Measurements from ENCODE around the gene PACRG.

DNA sequence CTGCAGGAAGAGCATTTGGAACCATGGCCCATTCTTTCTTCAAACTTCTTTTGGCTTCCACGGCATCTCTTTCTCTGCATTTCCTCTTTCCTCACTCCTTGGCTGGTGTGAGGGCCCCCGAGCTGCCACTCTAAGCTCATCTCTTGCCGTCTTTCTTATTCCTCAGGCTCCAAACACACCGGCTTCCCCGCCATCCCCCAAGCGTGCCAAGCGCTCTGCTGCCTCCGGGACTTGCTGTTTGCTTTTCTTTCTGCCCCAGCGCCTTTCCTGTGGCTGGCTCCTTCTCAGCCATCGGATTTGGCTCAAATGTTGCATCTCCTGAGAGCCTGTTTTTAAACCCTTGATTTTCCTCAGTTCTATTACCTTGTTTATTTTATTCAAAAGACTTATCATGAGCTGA lies 172.7 kb downstream of the PACRG start:
- TF ChIP-seq, protein P1, sequence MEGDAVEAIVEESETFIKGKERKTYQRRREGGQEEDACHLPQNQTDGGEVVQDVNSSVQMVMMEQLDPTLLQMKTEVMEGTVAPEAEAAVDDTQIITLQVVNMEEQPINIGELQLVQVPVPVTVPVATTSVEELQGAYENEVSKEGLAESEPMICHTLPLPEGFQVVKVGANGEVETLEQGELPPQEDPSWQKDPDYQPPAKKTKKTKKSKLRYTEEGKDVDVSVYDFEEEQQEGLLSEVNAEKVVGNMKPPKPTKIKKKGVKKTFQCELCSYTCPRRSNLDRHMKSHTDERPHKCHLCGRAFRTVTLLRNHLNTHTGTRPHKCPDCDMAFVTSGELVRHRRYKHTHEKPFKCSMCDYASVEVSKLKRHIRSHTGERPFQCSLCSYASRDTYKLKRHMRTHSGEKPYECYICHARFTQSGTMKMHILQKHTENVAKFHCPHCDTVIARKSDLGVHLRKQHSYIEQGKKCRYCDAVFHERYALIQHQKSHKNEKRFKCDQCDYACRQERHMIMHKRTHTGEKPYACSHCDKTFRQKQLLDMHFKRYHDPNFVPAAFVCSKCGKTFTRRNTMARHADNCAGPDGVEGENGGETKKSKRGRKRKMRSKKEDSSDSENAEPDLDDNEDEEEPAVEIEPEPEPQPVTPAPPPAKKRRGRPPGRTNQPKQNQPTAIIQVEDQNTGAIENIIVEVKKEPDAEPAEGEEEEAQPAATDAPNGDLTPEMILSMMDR (IDR thresholded peaks at IDR 0.05) = no peak
- TF ChIP-seq MAFK (IDR thresholded peaks at IDR 0.05; ENCODE audit: partially characterized antibody) (no peak), JUN (IDR thresholded peaks at IDR 0.05) (no peak)
